ENCODE results near the gene MASP1. TPM values are rescaled to one million over a fixed set of nuclear protein-coding genes. Genes with fewer than 3 reads are reported as not detected.

MASP1 gene
- total and polyA plus RNA-seq, 4 donors = 0.31 to 8.3 (median 0.59) TPM

DNA sequence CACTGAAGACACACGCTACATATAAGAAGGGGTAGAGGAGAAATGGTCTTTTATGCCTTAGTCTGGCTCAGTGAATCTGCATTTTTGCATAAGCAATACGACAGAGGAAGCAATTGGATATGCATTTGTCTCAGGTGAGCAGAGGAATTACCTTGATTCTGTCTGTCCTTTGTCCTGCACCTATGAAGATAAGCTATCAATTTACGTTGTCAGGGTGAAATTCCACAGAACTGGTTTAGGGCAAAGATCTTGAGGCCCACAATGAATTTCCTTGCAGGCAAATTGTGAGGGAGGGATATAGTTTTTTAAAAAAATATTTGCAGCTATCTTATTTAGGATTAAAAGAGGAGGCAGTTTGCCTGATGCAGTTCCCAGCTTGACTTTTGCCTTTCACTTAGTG lies 31.6 kb upstream of the MASP1 start:
- H3K27me3 ChIP-seq (ENCODE audit: control insufficient read depth in 3 of 3, insufficient read depth in 3 of 3, low read length in 2 of 3) = peaks cover 0 to 7% (median 0%) of the 10 kb centered on the region in 3 donors
- H3K9me3 ChIP-seq (ENCODE audit: control insufficient read depth in 4 of 4, insufficient read depth in 3 of 4, low read length in 3 of 4) = peaks cover 0 to 2% (median 0%) of the 10 kb centered on the region in 4 donors
- WGBS, 2 donors = 67 to 74% methylated on average over 3 of the region's 3 CpGs
- TF ChIP-seq, protein P1, sequence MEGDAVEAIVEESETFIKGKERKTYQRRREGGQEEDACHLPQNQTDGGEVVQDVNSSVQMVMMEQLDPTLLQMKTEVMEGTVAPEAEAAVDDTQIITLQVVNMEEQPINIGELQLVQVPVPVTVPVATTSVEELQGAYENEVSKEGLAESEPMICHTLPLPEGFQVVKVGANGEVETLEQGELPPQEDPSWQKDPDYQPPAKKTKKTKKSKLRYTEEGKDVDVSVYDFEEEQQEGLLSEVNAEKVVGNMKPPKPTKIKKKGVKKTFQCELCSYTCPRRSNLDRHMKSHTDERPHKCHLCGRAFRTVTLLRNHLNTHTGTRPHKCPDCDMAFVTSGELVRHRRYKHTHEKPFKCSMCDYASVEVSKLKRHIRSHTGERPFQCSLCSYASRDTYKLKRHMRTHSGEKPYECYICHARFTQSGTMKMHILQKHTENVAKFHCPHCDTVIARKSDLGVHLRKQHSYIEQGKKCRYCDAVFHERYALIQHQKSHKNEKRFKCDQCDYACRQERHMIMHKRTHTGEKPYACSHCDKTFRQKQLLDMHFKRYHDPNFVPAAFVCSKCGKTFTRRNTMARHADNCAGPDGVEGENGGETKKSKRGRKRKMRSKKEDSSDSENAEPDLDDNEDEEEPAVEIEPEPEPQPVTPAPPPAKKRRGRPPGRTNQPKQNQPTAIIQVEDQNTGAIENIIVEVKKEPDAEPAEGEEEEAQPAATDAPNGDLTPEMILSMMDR (IDR thresholded peaks at IDR 0.05; ENCODE audit: control extremely low read depth, extremely low read depth) = no peak
- H3K27ac ChIP-seq (ENCODE audit: low read depth in 1 of 2, low read length in 1 of 2) = no peak overlapping the region
- H3K4me3 ChIP-seq = no peak overlapping the region
- ATAC-seq (ENCODE audit: insufficient read depth, low FRiP score) (no peak), DNase-seq (no peak)
- no peak overlapping the region for H3K9ac ChIP-seq (ENCODE audit: insufficient read depth in 1 of 2, low read length in 2 of 2)
- peaks cover 0 to 3% (median 0%) of the 10 kb centered on the region in 5 donors for H3K4me1 ChIP-seq (ENCODE audit: control insufficient read depth in 5 of 5, insufficient read depth in 5 of 5, low read length in 5 of 5)
- no peaks in the 10 kb centered on the region for H3K36me3 ChIP-seq (ENCODE audit: control insufficient read depth in 4 of 4, insufficient read depth in 4 of 4, low read length in 4 of 4)

DNA sequence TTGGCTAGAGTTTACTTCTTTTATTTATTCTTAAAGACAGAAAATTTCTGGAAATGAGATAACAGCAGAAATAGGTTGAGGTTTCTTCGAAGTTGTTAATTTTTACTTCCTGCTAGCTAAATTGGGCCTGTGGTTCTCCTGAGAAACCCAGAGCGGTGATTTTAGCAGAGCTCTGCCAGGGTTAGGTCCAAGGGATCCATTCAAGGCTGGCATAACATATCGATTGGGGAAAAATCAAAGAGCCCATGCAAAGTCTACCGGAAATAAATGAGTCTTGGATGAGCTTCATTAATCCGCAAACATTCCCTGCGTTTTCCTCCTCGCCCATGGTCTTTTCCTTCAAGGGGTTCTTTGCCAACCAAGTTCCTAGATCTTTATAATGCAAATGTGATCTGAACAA lies 30.8 kb upstream of the MASP1 start:
- ATAC-seq (ENCODE audit: insufficient read depth, low FRiP score) = no peak
- H3K9me3 ChIP-seq (ENCODE audit: control insufficient read depth in 4 of 4, insufficient read depth in 3 of 4, low read length in 3 of 4) = peaks cover 0 to 2% (median 0%) of the 10 kb centered on the region in 4 donors
- 81 to 85% methylated on average over 7 of the region's 7 CpGs for WGBS, 2 donors

DNA sequence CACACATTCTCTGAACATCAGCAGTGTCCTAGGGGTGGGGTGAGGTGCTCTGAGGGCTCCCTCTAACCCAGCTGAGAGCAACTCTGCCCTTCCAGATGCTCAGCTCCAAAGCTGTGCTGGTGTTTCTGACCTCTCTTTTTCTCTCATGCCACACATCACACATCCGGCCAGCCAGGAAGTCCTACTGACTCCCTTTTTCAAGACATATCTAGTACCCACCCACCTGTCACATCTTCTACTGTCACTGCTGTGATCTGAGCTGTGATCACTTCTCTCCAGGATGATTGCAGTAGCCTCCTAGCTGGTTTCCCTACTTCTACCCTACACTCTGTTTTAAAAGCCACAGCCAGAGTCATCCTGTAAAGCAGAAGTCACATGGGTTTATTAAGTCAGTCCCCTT lies 30.2 kb upstream of the MASP1 start:
- no peak for ATAC-seq (ENCODE audit: insufficient read depth, low FRiP score)
- Histone ChIP-seq H3K4me3 (no peak overlapping the region), H3K36me3 (ENCODE audit: control insufficient read depth in 4 of 4, insufficient read depth in 4 of 4, low read length in 4 of 4) (no peaks in the 10 kb centered on the region), H3K4me1 (ENCODE audit: control insufficient read depth in 5 of 5, insufficient read depth in 5 of 5, low read length in 5 of 5) (peaks cover 0 to 3% (median 0%) of the 10 kb centered on the region in 5 donors), H3K27me3 (ENCODE audit: control insufficient read depth in 3 of 3, insufficient read depth in 3 of 3, low read length in 2 of 3) (peaks cover 0 to 7% (median 0%) of the 10 kb centered on the region in 3 donors), H3K27ac (ENCODE audit: low read depth in 1 of 2, low read length in 1 of 2) (no peak overlapping the region), H3K9ac (ENCODE audit: insufficient read depth in 1 of 2, low read length in 2 of 2) (no peak overlapping the region), H3K9me3 (ENCODE audit: control insufficient read depth in 4 of 4, insufficient read depth in 3 of 4, low read length in 3 of 4) (peaks cover 0 to 2% (median 0%) of the 10 kb centered on the region in 4 donors)
- 62 to 71% methylated on average over 1 of the region's 1 CpG for WGBS, 2 donors
- DNase-seq = no peak
- TF ChIP-seq, protein P1 (IDR thresholded peaks at IDR 0.05; ENCODE audit: control extremely low read depth, extremely low read depth) = no peak

More for the DNA sequence above, 30.8 kb upstream of the MASP1 start:
- TF ChIP-seq, protein P1 (IDR thresholded peaks at IDR 0.05; ENCODE audit: control extremely low read depth, extremely low read depth) = no peak
- no peak overlapping the region for H3K9ac ChIP-seq (ENCODE audit: insufficient read depth in 1 of 2, low read length in 2 of 2)
- peaks cover 0 to 3% (median 0%) of the 10 kb centered on the region in 5 donors for H3K4me1 ChIP-seq (ENCODE audit: control insufficient read depth in 5 of 5, insufficient read depth in 5 of 5, low read length in 5 of 5)
- no peak overlapping the region for H3K27ac ChIP-seq (ENCODE audit: low read depth in 1 of 2, low read length in 1 of 2)
- no peak for DNase-seq
- H3K4me3 ChIP-seq = no peak overlapping the region
- H3K27me3 ChIP-seq (ENCODE audit: control insufficient read depth in 3 of 3, insufficient read depth in 3 of 3, low read length in 2 of 3) = peaks cover 0 to 7% (median 0%) of the 10 kb centered on the region in 3 donors
- no peaks in the 10 kb centered on the region for H3K36me3 ChIP-seq (ENCODE audit: control insufficient read depth in 4 of 4, insufficient read depth in 4 of 4, low read length in 4 of 4)

All from lung (tissue), 12 donors.